ENCODE measurements around the gene ZYG11B.
"Not testable (repeated sequence)": the region's sequence is repeated elsewhere in the genome, so short reads cannot be mapped to it uniquely, and the experiment has no call there.

Gene ZYG11B

GRCh38 chr1:52726265-52727113 lies at the start of gene ZYG11B:
Gene ZYG11B (plus strand): TSS chr1:52726453. CDS start chr1:52726654, 201 bp downstream.
- DNase-seq, result peak; percentile 89

- DNase-seq, result no peak
Measured at GRCh38 chr1:52677076-52677806, 49.0 kb upstream of the ZYG11B start.

GRCh38 chr1:52679048-52679447 lies 47.2 kb upstream of the ZYG11B start:
- DNase-seq, result no peak

GRCh38 chr1:52679498-52679897 lies 46.8 kb upstream of the ZYG11B start:
- DNase-seq, result no peak

- DNase-seq, result no peak
Measured at GRCh38 chr1:52680353-52680752, 45.9 kb upstream of the ZYG11B start.

- no peak for DNase-seq
Measured at GRCh38 chr1:52681136-52681535, 45.1 kb upstream of the ZYG11B start.

- no peak for DNase-seq
Measured at GRCh38 chr1:52683367-52683940, 42.8 kb upstream of the ZYG11B start.

- no peak for DNase-seq
Measured at GRCh38 chr1:52684545-52684944, 41.7 kb upstream of the ZYG11B start.

- peak; percentile 76 for DNase-seq
Measured at GRCh38 chr1:52686261-52686751, 39.9 kb upstream of the ZYG11B start.

GRCh38 chr1:52686830-52687229 lies 39.4 kb upstream of the ZYG11B start:
- no peak for DNase-seq

- DNase-seq, result no peak
Measured at GRCh38 chr1:52691821-52692220, 34.4 kb upstream of the ZYG11B start.

- no peak for DNase-seq
Measured at GRCh38 chr1:52692697-52693096, 33.6 kb upstream of the ZYG11B start.

GRCh38 chr1:52693351-52693750 lies 32.9 kb upstream of the ZYG11B start:
- DNase-seq, result not testable (repeated sequence)

GRCh38 chr1:52693843-52694242 lies 32.4 kb upstream of the ZYG11B start:
- DNase-seq, result no peak

- DNase-seq, result no peak
Measured at GRCh38 chr1:52695627-52696026, 30.6 kb upstream of the ZYG11B start.

- DNase-seq, result peak; percentile 55
Measured at GRCh38 chr1:52697795-52698674, 28.2 kb upstream of the ZYG11B start, which contains the start of gene COA7. Gene COA7 (minus strand): TSS chr1:52698347. CDS start chr1:52698326, 21 bp downstream.

- DNase-seq, result peak; percentile 72
Measured at GRCh38 chr1:52702886-52703787, 23.1 kb upstream of the ZYG11B start.

- DNase-seq, result no peak
Measured at GRCh38 chr1:52706136-52706670, 20.1 kb upstream of the ZYG11B start.

- no peak for DNase-seq
Measured at GRCh38 chr1:52706941-52707926, 19.0 kb upstream of the ZYG11B start.
